Measurements from ENCODE around the gene PSMB5. TPM values are rescaled to one million over a fixed set of nuclear protein-coding genes. Genes with fewer than 3 reads are reported as not detected.
A peak's percentile ranks its signal among the peaks of the same experiment; 100 is the strongest.

The PSMB5 gene
- total and polyA plus RNA-seq, 7 experiments from 2014 or later = 19.2 to 74.2 (median 37.4) TPM

DNA sequence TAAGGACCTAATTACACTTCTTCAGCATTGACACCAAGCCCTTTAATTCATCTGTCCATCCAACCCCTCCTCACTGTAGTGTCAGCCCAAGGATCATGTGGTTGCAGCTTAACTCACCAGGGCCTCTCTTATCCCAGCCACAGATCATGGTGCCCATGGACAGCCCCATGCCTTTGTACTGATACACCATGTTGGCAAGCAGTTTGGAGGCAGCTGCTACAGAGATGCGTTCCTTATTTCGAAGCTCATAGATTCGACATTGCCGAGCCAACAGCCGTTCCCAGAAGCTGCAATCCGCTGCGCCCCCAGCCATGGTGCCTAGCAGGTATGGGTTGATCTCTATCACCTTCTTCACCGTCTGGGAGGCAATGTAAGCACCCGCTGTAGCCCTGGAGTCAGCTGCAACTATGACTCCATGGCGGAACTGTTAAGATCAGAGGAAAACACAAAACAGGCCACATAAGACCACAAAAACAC is 1.4 kb downstream of the PSMB5 start:
- ATAC-seq = no peak
- H3K4me3 Mint-ChIP-seq = peak overlapping the region; percentile 87 to 96 (median 92)
- intact Hi-C loops (cut with micrococcal nuclease) = no loop called here

DNA sequence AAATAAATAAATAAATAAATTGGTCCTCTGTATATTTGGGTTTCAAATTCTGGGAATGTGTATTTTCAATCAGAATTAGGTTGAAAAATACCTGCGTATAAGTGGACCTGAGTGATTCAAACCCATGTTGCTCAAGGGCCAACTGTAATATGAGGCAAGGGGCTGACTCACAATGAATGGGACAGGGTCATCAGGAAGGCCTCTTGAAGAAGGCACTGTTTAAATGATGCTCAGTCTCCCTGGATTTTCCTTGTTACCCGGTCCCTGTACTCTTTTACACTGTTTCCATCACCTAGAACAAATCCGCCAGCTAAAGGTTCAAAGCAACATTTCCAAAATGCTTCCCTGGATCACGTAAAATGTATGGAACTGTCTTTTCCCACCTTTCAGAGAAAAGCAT is 3.8 kb downstream of the PSMB5 start:
- no peaks in the 10 kb centered on the region for H3K27me3 Mint-ChIP-seq
- Histone ChIP-seq H3K4me1 (ENCODE audit: control insufficient read depth in 2 of 2, insufficient read depth in 2 of 2, low read length in 2 of 2) (peaks cover 9 to 39% of the 10 kb centered on the region in 2 donors), H3K9me3 (ENCODE audit: control insufficient read depth in 2 of 3, low read length in 3 of 3) (no peaks in the 10 kb centered on the region), H3K36me3 (ENCODE audit: control insufficient read depth in 2 of 3, insufficient read depth in 3 of 3, low read length in 3 of 3) (peaks cover 3 to 25% (median 9%) of the 10 kb centered on the region in 3 experiments), H3K27me3 (ENCODE audit: control insufficient read depth in 2 of 2, insufficient read depth in 2 of 2, low read length in 2 of 2) (no peaks in the 10 kb centered on the region), H3K27ac (ENCODE audit: low read depth, low read length) (no peak overlapping the region), H3K4me3 (ENCODE audit: low read length) (no peak overlapping the region)
- H3K27ac Mint-ChIP-seq = peak overlapping the region in 3 of 9 donors; percentile 14 to 73 (median 59)
- peak overlapping the region in 6 of 10 donors; percentile 1 to 51 (median 24) for H3K4me3 Mint-ChIP-seq
- peaks cover 0 to 2% (median 0%) of the 10 kb centered on the region in 11 donors for H3K9me3 Mint-ChIP-seq
- H3K4me1 Mint-ChIP-seq = peaks cover 37 to 64% (median 50%) of the 10 kb centered on the region in 7 donors
- intact Hi-C loops (cut with micrococcal nuclease) = no loop called here
- DNase-seq = no peak
- ATAC-seq = no peak
- ChIA-PET POLR2A (interaction anchor here (0.7 to 7.6 kb wide), 7 partner anchors 8 to 103 kb away, joined by 3 to 50 read pairs (median 4); no protein-coding TSS in a partner anchor), CTCF (interaction anchor here (0.7 to 0.8 kb wide), 2 partner anchors 25 to 49 kb away, joined by 3 to 4 read pairs; no protein-coding TSS in a partner anchor)
- peaks cover 5 to 35% (median 26%) of the 10 kb centered on the region in 5 donors for H3K36me3 Mint-ChIP-seq

More for the DNA sequence above, 1.4 kb downstream of the PSMB5 start:
- Histone ChIP-seq H3K4me3 (ENCODE audit: low read length) (peak overlapping the region; percentile 13), H3K27me3 (ENCODE audit: control insufficient read depth in 2 of 2, insufficient read depth in 2 of 2, low read length in 2 of 2) (no peaks in the 10 kb centered on the region), H3K27ac (ENCODE audit: low read depth, low read length) (peak overlapping the region; percentile 83), H3K9me3 (ENCODE audit: control insufficient read depth in 2 of 3, low read length in 3 of 3) (no peaks in the 10 kb centered on the region), H3K36me3 (ENCODE audit: control insufficient read depth in 2 of 3, insufficient read depth in 3 of 3, low read length in 3 of 3) (peaks cover 3 to 20% (median 9%) of the 10 kb centered on the region in 3 experiments), H3K4me1 (ENCODE audit: control insufficient read depth in 2 of 2, insufficient read depth in 2 of 2, low read length in 2 of 2) (peaks cover 9 to 29% of the 10 kb centered on the region in 2 donors)
- Mint-ChIP-seq H3K9me3 (peaks cover 0 to 2% (median 0%) of the 10 kb centered on the region in 11 donors), H3K36me3 (peaks cover 5 to 30% (median 21%) of the 10 kb centered on the region in 5 donors), H3K27me3 (no peaks in the 10 kb centered on the region), H3K4me1 (peaks cover 31 to 54% (median 39%) of the 10 kb centered on the region in 7 donors), H3K27ac (peak overlapping the region; percentile 93 to 99 (median 96))
- ChIA-PET POLR2A (interaction anchor here (0.6 to 4.3 kb wide), 6 partner anchors 11 to 1155 kb away, joined by 3 to 46 read pairs (median 11); partner anchors contain the start of gene IPO4), CTCF (interaction anchor here (0.7 to 1.9 kb wide), 7 partner anchors 10 to 38 kb away, joined by 3 to 5 read pairs (median 4); partner anchors contain the start of gene CDH24)
- DNase-seq = no peak

DNA sequence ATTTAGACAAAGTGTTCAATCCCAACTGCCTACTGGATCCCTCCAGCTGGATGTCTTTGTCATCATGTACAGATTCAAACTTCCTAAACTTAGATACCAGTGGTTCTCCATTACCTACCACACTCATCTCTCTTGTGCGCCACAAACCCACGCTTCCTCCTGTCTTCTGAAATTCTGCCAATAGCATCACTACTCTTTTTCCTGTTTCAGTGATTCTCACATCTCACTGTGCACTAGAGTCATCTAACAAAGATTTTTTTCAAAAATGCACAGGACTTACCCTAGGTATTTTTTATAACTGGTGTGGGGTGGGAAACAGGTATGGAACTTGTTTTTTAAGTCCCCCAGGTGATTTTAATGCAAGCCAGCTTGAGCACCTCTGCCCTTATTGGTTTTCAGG is 5.9 kb downstream of the PSMB5 start:
- Histone ChIP-seq H3K36me3 (ENCODE audit: control insufficient read depth in 2 of 3, insufficient read depth in 3 of 3, low read length in 3 of 3) (peaks cover 7 to 36% (median 9%) of the 10 kb centered on the region in 3 experiments), H3K4me1 (ENCODE audit: control insufficient read depth in 2 of 2, insufficient read depth in 2 of 2, low read length in 2 of 2) (peaks cover 5 to 46% of the 10 kb centered on the region in 2 donors), H3K27ac (ENCODE audit: low read depth, low read length) (peak overlapping the region; percentile 66), H3K4me3 (ENCODE audit: low read length) (no peak overlapping the region), H3K27me3 (ENCODE audit: control insufficient read depth in 2 of 2, insufficient read depth in 2 of 2, low read length in 2 of 2) (no peaks in the 10 kb centered on the region), H3K9me3 (ENCODE audit: control insufficient read depth in 2 of 3, low read length in 3 of 3) (no peaks in the 10 kb centered on the region)
- intact Hi-C loops (cut with micrococcal nuclease) = loop anchor here (1.0 to 5.0 kb wide), 3 partner anchors 7 to 41 kb away; no protein-coding TSS in a partner anchor
- ChIA-PET CTCF (interaction anchor here (0.6 to 2.4 kb wide), 9 partner anchors 12 to 153 kb away, joined by 3 to 11 read pairs (median 7); no protein-coding TSS in a partner anchor), POLR2A (interaction anchor here (0.5 to 7.6 kb wide), 12 partner anchors 8 to 1305 kb away, joined by 3 to 50 read pairs (median 4); partner anchors contain the start of gene PPP1R3E)
- H3K4me3 Mint-ChIP-seq = peak overlapping the region; percentile 26 to 76 (median 60)
- H3K4me1 Mint-ChIP-seq = peaks cover 39 to 66% (median 55%) of the 10 kb centered on the region in 7 donors
- DNase-seq (peak in 7 of 9 donors; percentile 48 to 74 (median 66)), ATAC-seq (peak; percentile 90)
- peak overlapping the region; percentile 4 to 93 (median 86) for H3K27ac Mint-ChIP-seq
- H3K27me3 Mint-ChIP-seq = no peaks in the 10 kb centered on the region
- H3K36me3 Mint-ChIP-seq = peaks cover 12 to 43% (median 40%) of the 10 kb centered on the region in 5 donors
- H3K9me3 Mint-ChIP-seq = peaks cover 0 to 2% (median 0%) of the 10 kb centered on the region in 11 donors

DNA sequence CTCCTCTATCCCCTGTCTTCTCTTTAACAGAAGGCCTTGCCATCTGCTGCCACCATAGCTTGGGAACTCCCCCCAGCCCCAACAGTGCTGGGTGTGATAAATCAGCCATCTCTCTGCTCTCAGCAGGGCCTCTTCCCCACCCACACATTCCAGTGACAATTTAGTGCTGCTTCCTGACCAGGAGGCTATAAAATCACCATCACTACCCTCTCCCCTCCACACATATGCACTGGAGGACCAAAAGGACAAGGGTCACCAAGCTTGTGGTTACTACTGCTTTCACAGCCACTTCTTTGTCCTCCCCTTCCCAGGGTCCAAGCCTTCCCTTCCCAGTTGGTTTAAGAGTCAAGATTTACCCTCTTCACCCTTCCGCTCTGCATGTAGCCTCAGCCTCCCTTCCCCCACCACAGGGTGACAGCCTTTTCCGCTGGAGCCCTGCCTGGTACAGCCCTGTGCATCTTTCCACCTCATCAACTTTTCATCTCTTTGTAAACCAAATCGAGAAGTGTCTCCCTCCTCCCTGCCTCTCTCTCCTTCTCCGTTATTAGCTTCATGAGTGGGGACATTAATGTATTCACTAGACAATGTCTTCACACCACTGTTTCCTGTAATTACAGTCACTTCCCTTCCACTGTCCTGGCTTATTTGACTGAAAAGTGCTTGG is 9.4 kb downstream of the PSMB5 start:
- ChIA-PET CTCF (interaction anchor here (0.7 to 1.2 kb wide), 2 partner anchors 31 to 39 kb away, joined by 3 to 4 read pairs; no protein-coding TSS in a partner anchor), POLR2A (interaction anchor here (0.7 to 7.6 kb wide), 5 partner anchors 8 to 31 kb away, joined by 3 to 50 read pairs (median 3); partner anchors contain the start of gene PSMB5)
- ATAC-seq = no peak
- Mint-ChIP-seq H3K9me3 (peaks cover 0 to 2% (median 0%) of the 10 kb centered on the region in 11 donors), H3K4me1 (peaks cover 49 to 83% (median 75%) of the 10 kb centered on the region in 7 donors), H3K27me3 (no peaks in the 10 kb centered on the region), H3K27ac (peak overlapping the region; percentile 23 to 94 (median 86)), H3K36me3 (peaks cover 7 to 30% (median 26%) of the 10 kb centered on the region in 5 donors), H3K4me3 (peak overlapping the region; percentile 4 to 78 (median 50))
- no peak overlapping the region for H3K27ac ChIP-seq (ENCODE audit: low read depth, low read length)
- no peaks in the 10 kb centered on the region for H3K9me3 ChIP-seq (ENCODE audit: control insufficient read depth in 2 of 3, low read length in 3 of 3)
- peaks cover 0 to 16% (median 4%) of the 10 kb centered on the region in 3 experiments for H3K36me3 ChIP-seq (ENCODE audit: control insufficient read depth in 2 of 3, insufficient read depth in 3 of 3, low read length in 3 of 3)
- intact Hi-C loops (cut with micrococcal nuclease) = loop anchor here (5.0 kb wide), 2 partner anchors 33 to 38 kb away; no protein-coding TSS in a partner anchor
- H3K4me3 ChIP-seq (ENCODE audit: low read length) = no peak overlapping the region
- H3K4me1 ChIP-seq (ENCODE audit: control insufficient read depth in 2 of 2, insufficient read depth in 2 of 2, low read length in 2 of 2) = peaks cover 0 to 72% of the 10 kb centered on the region in 2 donors
- no peak for DNase-seq
- H3K27me3 ChIP-seq (ENCODE audit: control insufficient read depth in 2 of 2, insufficient read depth in 2 of 2, low read length in 2 of 2) = no peaks in the 10 kb centered on the region

DNA sequence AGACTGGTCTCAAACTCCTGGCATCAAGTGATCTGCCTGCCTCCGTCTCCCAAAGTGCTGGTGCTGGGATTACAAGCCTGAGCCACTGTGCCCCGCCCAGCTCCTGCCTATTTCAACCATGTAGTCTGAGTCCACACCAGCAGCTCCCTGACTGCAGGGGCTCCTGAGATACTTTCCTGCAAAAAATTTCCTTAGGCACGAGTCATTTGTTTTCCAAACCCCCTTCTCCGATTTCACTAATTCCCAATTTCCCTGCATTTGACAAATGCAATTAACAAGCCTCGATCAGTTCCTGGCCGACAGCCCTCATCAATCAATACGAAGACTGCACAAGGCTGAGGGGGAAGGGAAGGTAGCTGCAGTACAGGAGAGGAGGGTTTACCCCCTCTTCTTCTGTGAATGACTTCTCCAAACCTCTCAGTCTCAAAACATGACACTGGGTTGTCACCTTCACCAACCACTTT is 10.1 kb downstream of the PSMB5 start:
- H3K27me3 ChIP-seq (ENCODE audit: control insufficient read depth in 2 of 2, insufficient read depth in 2 of 2, low read length in 2 of 2) = no peaks in the 10 kb centered on the region
- Mint-ChIP-seq H3K9me3 (peaks cover 0 to 2% (median 0%) of the 10 kb centered on the region in 11 donors), H3K27ac (peak overlapping the region in 8 of 9 donors; percentile 23 to 94 (median 86)), H3K4me1 (peaks cover 49 to 87% (median 77%) of the 10 kb centered on the region in 7 donors), H3K27me3 (no peaks in the 10 kb centered on the region), H3K36me3 (peaks cover 7 to 30% (median 26%) of the 10 kb centered on the region in 5 donors), H3K4me3 (peak overlapping the region in 8 of 10 donors; percentile 0 to 96 (median 52))
- H3K4me3 ChIP-seq (ENCODE audit: low read length) = no peak overlapping the region
- DNase-seq (no peak), ATAC-seq (no peak)
- intact Hi-C loops (cut with micrococcal nuclease) = loop anchor here (5.0 kb wide), 3 partner anchors 32 to 37 kb away; partner anchors contain the start of gene CDH24 (in 1 of the 2)
- ChIA-PET POLR2A (interaction anchor here (1.1 to 6.3 kb wide), 4 partner anchors 8 to 17 kb away, joined by 3 to 79 read pairs (median 42); partner anchors contain the start of gene PSMB5), CTCF (interaction anchor here (0.7 to 1.5 kb wide), 3 partner anchors 31 to 44 kb away, joined by 3 to 10 read pairs (median 5); no protein-coding TSS in a partner anchor)
- H3K27ac ChIP-seq (ENCODE audit: low read depth, low read length) = peak overlapping the region; percentile 33
- H3K4me1 ChIP-seq (ENCODE audit: control insufficient read depth in 2 of 2, insufficient read depth in 2 of 2, low read length in 2 of 2) = peaks cover 0 to 77% of the 10 kb centered on the region in 2 donors
- peaks cover 0 to 16% (median 4%) of the 10 kb centered on the region in 3 experiments for H3K36me3 ChIP-seq (ENCODE audit: control insufficient read depth in 2 of 3, insufficient read depth in 3 of 3, low read length in 3 of 3)
- no peaks in the 10 kb centered on the region for H3K9me3 ChIP-seq (ENCODE audit: control insufficient read depth in 2 of 3, low read length in 3 of 3)
